Activated T-helper 2 cell treated with anti-CD3 and anti-CD28 coated beads, Interferon-gamma antibody, Interleukin-2, Interleukin-4, amounts not matched to agents 10 μg/mL and 5 μg/mL and 100 μg/mL, durations not matched to agents 14 hours and 24 hours and 36 hours (primary cell): Measurements from ENCODE around the gene NCOA1. TPM values are rescaled to one million over a fixed set of nuclear protein-coding genes. Genes with fewer than 3 reads are reported as not detected.
"Not testable (repeated sequence)": the region's sequence is repeated elsewhere in the genome, so short reads cannot be mapped to it uniquely, and the experiment has no call there.

Source experiments
- DNase-seq: peaks from one replicate; pipeline ENCODE4 v3.0.0; 2021; ENCODE audit warnings: low spot score
- H3K27ac Mint-ChIP-seq: one replicate; pipeline ENCODE4 v1.8.0; 2021; ENCODE audit warnings: mixed read lengths
- H3K27me3 Mint-ChIP-seq: one replicate; pipeline ENCODE4 v1.8.0; 2021; ENCODE audit warnings: low read depth, mixed read lengths
- H3K36me3 Mint-ChIP-seq: one replicate; pipeline ENCODE4 v1.8.0; 2021; ENCODE audit warnings: low read depth, mixed read lengths
- H3K4me1 Mint-ChIP-seq: one replicate; pipeline ENCODE4 v1.8.0; 2021; ENCODE audit warnings: low read depth, mixed read lengths
- H3K4me3 Mint-ChIP-seq: one replicate; pipeline ENCODE4 v1.8.0; 2021; ENCODE audit warnings: low read depth, mild to moderate bottlenecking, moderate library complexity, mixed read lengths
- H3K9me3 Mint-ChIP-seq: one replicate; pipeline ENCODE4 v1.8.0; 2021; ENCODE audit warnings: mixed read lengths
- intact Hi-C: fragments of 100-400 bp; cut with micrococcal nuclease; formaldehyde crosslinking; loops from one replicate; pipeline ENCODE4 v1.15.1; 2023
- total RNA-seq: library from RNA; stranded (reverse); gene quantifications from 2 replicates; pipeline ENCODE4 v1.2.3, GENCODE V29; 2022

NCOA1 gene
- total RNA-seq, 1 donor from 2014 or later: 28.3 TPM

- Mint-ChIP-seq H3K4me3 (no peak overlapping the region), H3K27me3 (peaks cover 9% of the 10 kb centered on the region), H3K9me3 (no peaks in the 10 kb centered on the region), H3K4me1 (peaks cover 8% of the 10 kb centered on the region), H3K36me3 (no peaks in the 10 kb centered on the region), H3K27ac (no peak overlapping the region)
- no peak for DNase-seq
- intact Hi-C loops: no loop called here
Measured at GRCh38 chr2:24463271-24463670, 27.8 kb upstream of the NCOA1 start.

GRCh38 chr2:24466871-24467870 lies 23.9 kb upstream of the NCOA1 start:
- no peak overlapping the region for H3K4me3 Mint-ChIP-seq
- H3K27me3 Mint-ChIP-seq: peaks cover 10% of the 10 kb centered on the region
- peaks cover under 1% of the 10 kb centered on the region for H3K9me3 Mint-ChIP-seq
- intact Hi-C loops: no loop called here
- H3K4me1 Mint-ChIP-seq: no peaks in the 10 kb centered on the region
- no peak overlapping the region for H3K27ac Mint-ChIP-seq
- H3K36me3 Mint-ChIP-seq: no peaks in the 10 kb centered on the region
- no peak for DNase-seq

- H3K27ac Mint-ChIP-seq, H3K4me3 Mint-ChIP-seq, DNase-seq, H3K36me3 Mint-ChIP-seq, H3K9me3 Mint-ChIP-seq, H3K4me1 Mint-ChIP-seq, intact Hi-C loops, H3K27me3 Mint-ChIP-seq: not testable (repeated sequence)
Measured at GRCh38 chr2:24468453-24468852, 22.6 kb upstream of the NCOA1 start.

- H3K27ac Mint-ChIP-seq: no peak overlapping the region
- DNase-seq: no peak
- peaks cover 10% of the 10 kb centered on the region for H3K27me3 Mint-ChIP-seq
- no peaks in the 10 kb centered on the region for H3K4me1 Mint-ChIP-seq
- intact Hi-C loops: no loop called here
- no peaks in the 10 kb centered on the region for H3K36me3 Mint-ChIP-seq
- H3K9me3 Mint-ChIP-seq: peaks cover 5% of the 10 kb centered on the region
- no peak overlapping the region for H3K4me3 Mint-ChIP-seq
Measured at GRCh38 chr2:24469148-24469650, 21.9 kb upstream of the NCOA1 start.

GRCh38 chr2:24471662-24472061 lies 19.4 kb upstream of the NCOA1 start:
- Mint-ChIP-seq H3K27ac (no peak overlapping the region), H3K4me3 (no peak overlapping the region), H3K27me3 (peaks cover 10% of the 10 kb centered on the region), H3K36me3 (no peaks in the 10 kb centered on the region), H3K4me1 (no peaks in the 10 kb centered on the region), H3K9me3 (peaks cover 5% of the 10 kb centered on the region)
- intact Hi-C loops: no loop called here
- DNase-seq: no peak

- no peaks in the 10 kb centered on the region for H3K36me3 Mint-ChIP-seq
- no peak overlapping the region for H3K4me3 Mint-ChIP-seq
- no peak for DNase-seq
- no peak overlapping the region for H3K27ac Mint-ChIP-seq
- H3K9me3 Mint-ChIP-seq: peaks cover 5% of the 10 kb centered on the region
- H3K27me3 Mint-ChIP-seq: peaks cover 4% of the 10 kb centered on the region
- intact Hi-C loops: no loop called here
- no peaks in the 10 kb centered on the region for H3K4me1 Mint-ChIP-seq
Measured at GRCh38 chr2:24472416-24472815, 18.6 kb upstream of the NCOA1 start.

GRCh38 chr2:24473626-24474025 lies 17.4 kb upstream of the NCOA1 start:
- Mint-ChIP-seq H3K9me3 (peaks cover 5% of the 10 kb centered on the region), H3K36me3 (no peaks in the 10 kb centered on the region), H3K27ac (no peak overlapping the region), H3K4me1 (no peaks in the 10 kb centered on the region), H3K4me3 (no peak overlapping the region), H3K27me3 (peaks cover under 1% of the 10 kb centered on the region)
- intact Hi-C loops: no loop called here
- no peak for DNase-seq

GRCh38 chr2:24474053-24474452 lies 17.0 kb upstream of the NCOA1 start:
- no peak for DNase-seq
- Mint-ChIP-seq H3K36me3 (no peaks in the 10 kb centered on the region), H3K4me1 (no peaks in the 10 kb centered on the region), H3K27ac (no peak overlapping the region), H3K4me3 (no peak overlapping the region), H3K9me3 (peaks cover 5% of the 10 kb centered on the region), H3K27me3 (no peaks in the 10 kb centered on the region)
- intact Hi-C loops: no loop called here

- intact Hi-C loops: no loop called here
- peaks cover 7% of the 10 kb centered on the region for H3K9me3 Mint-ChIP-seq
- H3K4me3 Mint-ChIP-seq: no peak overlapping the region
- peaks cover 2% of the 10 kb centered on the region for H3K27me3 Mint-ChIP-seq
- H3K36me3 Mint-ChIP-seq: no peaks in the 10 kb centered on the region
- H3K4me1 Mint-ChIP-seq: no peaks in the 10 kb centered on the region
- DNase-seq: no peak
- no peak overlapping the region for H3K27ac Mint-ChIP-seq
Measured at GRCh38 chr2:24477229-24477628, 13.8 kb upstream of the NCOA1 start.

GRCh38 chr2:24478243-24478642 lies 12.8 kb upstream of the NCOA1 start:
- no peak overlapping the region for H3K27ac Mint-ChIP-seq
- peaks cover 3% of the 10 kb centered on the region for H3K9me3 Mint-ChIP-seq
- H3K4me1 Mint-ChIP-seq: no peaks in the 10 kb centered on the region
- no peak for DNase-seq
- H3K27me3 Mint-ChIP-seq: peaks cover 2% of the 10 kb centered on the region
- H3K4me3 Mint-ChIP-seq: no peak overlapping the region
- intact Hi-C loops: no loop called here
- no peaks in the 10 kb centered on the region for H3K36me3 Mint-ChIP-seq

GRCh38 chr2:24480245-24480644 lies 10.8 kb upstream of the NCOA1 start:
- intact Hi-C loops: no loop called here
- Mint-ChIP-seq H3K4me1 (no peaks in the 10 kb centered on the region), H3K27me3 (peaks cover 2% of the 10 kb centered on the region), H3K4me3 (no peak overlapping the region), H3K9me3 (peaks cover 3% of the 10 kb centered on the region), H3K36me3 (no peaks in the 10 kb centered on the region), H3K27ac (no peak overlapping the region)
- DNase-seq: no peak

- H3K27ac Mint-ChIP-seq: no peak overlapping the region
- no peaks in the 10 kb centered on the region for H3K4me1 Mint-ChIP-seq
- H3K9me3 Mint-ChIP-seq: peaks cover 3% of the 10 kb centered on the region
- no peak for DNase-seq
- H3K36me3 Mint-ChIP-seq: no peaks in the 10 kb centered on the region
- intact Hi-C loops: no loop called here
- peaks cover 2% of the 10 kb centered on the region for H3K27me3 Mint-ChIP-seq
- no peak overlapping the region for H3K4me3 Mint-ChIP-seq
Measured at GRCh38 chr2:24482251-24482971, 8.6 kb upstream of the NCOA1 start.

GRCh38 chr2:24482972-24483300 lies 8.1 kb upstream of the NCOA1 start:
- H3K27ac Mint-ChIP-seq: no peak overlapping the region
- peaks cover 2% of the 10 kb centered on the region for H3K27me3 Mint-ChIP-seq
- no peak overlapping the region for H3K4me3 Mint-ChIP-seq
- intact Hi-C loops: no loop called here
- peaks cover 3% of the 10 kb centered on the region for H3K9me3 Mint-ChIP-seq
- DNase-seq: no peak
- no peaks in the 10 kb centered on the region for H3K36me3 Mint-ChIP-seq
- no peaks in the 10 kb centered on the region for H3K4me1 Mint-ChIP-seq
